SH-SY5Y (cell line): ENCODE measurements around the gene LUZP1.

Source experiments
- GATA2 ChIP-seq: IDR thresholded peaks from 2 replicates; pipeline ENCODE4 v1.6.1; 2011; ENCODE audit warnings: mild to moderate bottlenecking, low read depth, low read length
- GATA3 ChIP-seq: IDR thresholded peaks from 2 replicates; pipeline ENCODE4 v1.6.1; 2011; ENCODE audit warnings: low read depth, mild to moderate bottlenecking, low read length, moderate library complexity

Gene LUZP1

GRCh38 chr1:23149114-23149513 is 19.5 kb downstream of the LUZP1 start:
- TF ChIP-seq GATA3: no peak

GRCh38 chr1:23148084-23148483 is 20.6 kb downstream of the LUZP1 start:
- TF ChIP-seq GATA3 (no peak), GATA2 (no peak)

- no peak for TF ChIP-seq GATA3
Observed at GRCh38 chr1:23140940-23141596, 27.6 kb downstream of the LUZP1 start.

- TF ChIP-seq GATA2 (no peak), GATA3 (no peak)
Observed at GRCh38 chr1:23135268-23135667, 33.4 kb downstream of the LUZP1 start.

- no peak for TF ChIP-seq GATA3
Observed at GRCh38 chr1:23134055-23134454, 34.6 kb downstream of the LUZP1 start.

- no peak for TF ChIP-seq GATA3
- no peak for TF ChIP-seq GATA2
Observed at GRCh38 chr1:23133587-23133986, 35.1 kb downstream of the LUZP1 start.

GRCh38 chr1:23132033-23132432 is 36.6 kb downstream of the LUZP1 start:
- TF ChIP-seq GATA3: no peak
- no peak for TF ChIP-seq GATA2

- TF ChIP-seq GATA3 (no peak), GATA2 (no peak)
Observed at GRCh38 chr1:23129846-23130245, 38.8 kb downstream of the LUZP1 start.

GRCh38 chr1:23126801-23127200 is 41.9 kb downstream of the LUZP1 start:
- TF ChIP-seq GATA3 (no peak), GATA2 (no peak)

GRCh38 chr1:23126200-23126599 is 42.5 kb downstream of the LUZP1 start:
- TF ChIP-seq GATA2: no peak
- TF ChIP-seq GATA3: no peak

GRCh38 chr1:23125489-23125888 is 43.2 kb downstream of the LUZP1 start:
- TF ChIP-seq GATA2: no peak
- TF ChIP-seq GATA3: no peak

- TF ChIP-seq GATA3: no peak
- TF ChIP-seq GATA2: no peak
Observed at GRCh38 chr1:23124259-23125026, 44.2 kb downstream of the LUZP1 start.

- TF ChIP-seq GATA3 (no peak), GATA2 (no peak)
Observed at GRCh38 chr1:23123528-23123927, 45.1 kb downstream of the LUZP1 start.

GRCh38 chr1:23122796-23123195 is 45.9 kb downstream of the LUZP1 start:
- TF ChIP-seq GATA3: no peak
- no peak for TF ChIP-seq GATA2

GRCh38 chr1:23122023-23122748 is 46.5 kb downstream of the LUZP1 start:
- TF ChIP-seq GATA2 (no peak), GATA3 (no peak)

GRCh38 chr1:23120383-23120782 is 48.3 kb downstream of the LUZP1 start:
- TF ChIP-seq GATA3 (no peak), GATA2 (no peak)
